ENCODE measurements around the gene ARAP1.

The ARAP1 gene

DNA sequence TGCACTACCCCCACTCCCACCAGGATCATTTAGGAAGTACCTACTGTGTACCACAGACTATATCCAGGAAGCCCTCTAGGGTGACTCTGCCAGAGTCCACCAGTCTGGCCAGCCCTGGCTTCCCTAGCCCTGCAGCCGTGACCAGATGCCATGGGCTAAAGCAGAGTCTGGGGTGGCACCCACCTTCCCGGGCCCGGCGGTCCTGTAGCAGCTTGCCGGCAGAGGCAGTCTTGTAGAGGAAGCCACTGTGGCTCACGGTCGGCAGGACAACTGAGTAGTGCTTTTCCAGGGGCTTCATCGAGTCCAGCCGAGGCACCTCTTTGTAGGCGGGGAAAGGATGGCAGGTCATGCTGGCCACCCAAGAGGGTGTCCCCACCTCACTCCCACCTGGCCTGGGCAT, 50.7 kb downstream of the ARAP1 start:
- TF ChIP-seq, protein P1, sequence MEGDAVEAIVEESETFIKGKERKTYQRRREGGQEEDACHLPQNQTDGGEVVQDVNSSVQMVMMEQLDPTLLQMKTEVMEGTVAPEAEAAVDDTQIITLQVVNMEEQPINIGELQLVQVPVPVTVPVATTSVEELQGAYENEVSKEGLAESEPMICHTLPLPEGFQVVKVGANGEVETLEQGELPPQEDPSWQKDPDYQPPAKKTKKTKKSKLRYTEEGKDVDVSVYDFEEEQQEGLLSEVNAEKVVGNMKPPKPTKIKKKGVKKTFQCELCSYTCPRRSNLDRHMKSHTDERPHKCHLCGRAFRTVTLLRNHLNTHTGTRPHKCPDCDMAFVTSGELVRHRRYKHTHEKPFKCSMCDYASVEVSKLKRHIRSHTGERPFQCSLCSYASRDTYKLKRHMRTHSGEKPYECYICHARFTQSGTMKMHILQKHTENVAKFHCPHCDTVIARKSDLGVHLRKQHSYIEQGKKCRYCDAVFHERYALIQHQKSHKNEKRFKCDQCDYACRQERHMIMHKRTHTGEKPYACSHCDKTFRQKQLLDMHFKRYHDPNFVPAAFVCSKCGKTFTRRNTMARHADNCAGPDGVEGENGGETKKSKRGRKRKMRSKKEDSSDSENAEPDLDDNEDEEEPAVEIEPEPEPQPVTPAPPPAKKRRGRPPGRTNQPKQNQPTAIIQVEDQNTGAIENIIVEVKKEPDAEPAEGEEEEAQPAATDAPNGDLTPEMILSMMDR (IDR thresholded peaks at IDR 0.05; ENCODE audit: insufficient read depth, missing control alignments) = no peak
- no peak for FAIRE-seq
- no peak for DNase-seq (ENCODE audit: insufficient read length, low spot score)

DNA sequence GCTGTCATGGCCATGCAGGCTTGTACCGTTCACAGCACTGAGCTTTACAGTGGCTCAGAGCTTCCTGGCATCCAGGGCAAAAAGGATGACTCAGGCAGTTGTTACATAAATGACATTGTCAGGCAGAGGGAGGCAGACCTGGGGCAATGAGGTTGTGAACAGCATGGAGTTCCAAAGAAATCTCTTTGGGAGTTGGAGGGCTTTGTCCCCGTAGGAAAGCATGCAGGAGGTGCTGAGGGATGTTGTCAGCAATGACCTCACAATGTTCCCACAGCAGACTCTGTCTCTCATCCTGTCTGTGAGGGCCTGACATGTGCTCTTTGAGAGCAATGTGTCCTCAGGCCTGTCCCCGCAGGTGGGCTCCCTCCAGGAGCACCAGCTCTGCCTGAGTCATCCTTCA, 52.1 kb downstream of the ARAP1 start:
- FAIRE-seq (no peak), DNase-seq (ENCODE audit: insufficient read length, low spot score) (no peak)
- TF ChIP-seq, protein P1 (IDR thresholded peaks at IDR 0.05; ENCODE audit: insufficient read depth, missing control alignments) = no peak

DNA sequence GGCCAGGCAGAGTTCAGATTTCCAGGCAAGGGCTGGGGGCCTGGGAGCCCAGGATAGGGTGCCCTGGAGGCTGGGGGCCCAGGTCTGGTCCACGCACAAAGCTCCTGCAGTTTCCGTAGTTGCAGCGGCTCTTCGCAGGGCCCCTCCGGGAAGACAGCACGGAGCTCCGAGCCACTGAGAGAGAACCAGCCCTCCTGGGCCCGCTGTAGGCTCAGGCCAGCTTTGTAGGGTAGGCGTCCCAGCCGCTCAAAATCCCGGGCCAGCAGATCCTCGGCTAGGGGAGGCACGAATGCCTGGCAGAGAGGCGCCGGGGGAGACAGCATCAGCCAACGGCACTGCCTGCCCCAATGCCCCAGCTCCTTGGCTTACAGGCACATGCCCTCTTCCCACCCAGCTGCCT, 54.4 kb downstream of the ARAP1 start:
- DNase-seq (ENCODE audit: insufficient read length, low spot score) (no peak), FAIRE-seq (no peak)
- TF ChIP-seq, protein P1 (IDR thresholded peaks at IDR 0.05; ENCODE audit: insufficient read depth, missing control alignments) = no peak

DNA sequence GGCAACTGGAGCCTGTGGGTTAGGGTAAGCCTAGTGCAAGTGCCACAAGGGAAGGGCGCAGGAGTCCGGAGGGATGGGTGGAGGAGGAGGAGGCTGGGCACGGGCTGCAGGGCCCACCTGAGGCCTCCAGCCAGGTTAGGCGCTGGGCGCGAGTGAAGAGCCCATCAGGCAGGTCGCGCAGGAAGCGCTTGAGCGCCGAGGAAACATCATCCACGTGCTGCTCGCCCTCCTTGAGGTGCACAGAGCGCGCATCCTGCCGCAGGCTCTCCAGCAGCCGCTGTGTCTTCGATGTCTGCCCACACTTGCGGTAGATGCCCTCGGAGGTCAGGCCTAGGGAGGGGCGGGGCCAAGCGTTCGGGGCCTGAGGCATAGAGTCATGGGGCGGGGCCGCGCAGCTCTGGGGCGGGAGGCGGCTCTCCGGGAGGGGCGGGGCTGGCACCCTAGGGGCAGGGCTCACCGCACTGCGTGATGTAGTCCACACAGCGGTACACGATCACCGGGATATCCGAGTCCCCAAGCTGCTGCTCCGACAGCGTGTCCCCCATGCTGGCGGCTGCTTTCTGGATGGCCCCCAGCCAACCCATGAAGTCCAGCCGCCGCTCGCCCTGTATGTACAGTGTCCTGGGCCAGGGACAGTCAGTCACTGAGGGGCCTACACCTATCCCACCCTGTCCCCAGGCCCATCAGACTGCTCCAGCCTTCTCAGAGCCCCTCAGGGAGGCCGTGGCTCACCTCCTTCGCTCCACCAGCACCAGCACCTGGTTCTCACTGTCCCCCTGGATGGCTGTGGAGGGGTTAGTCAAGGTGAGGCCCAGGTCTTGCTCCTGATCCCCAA, 55.1 kb downstream of the ARAP1 start:
- no peak for DNase-seq (ENCODE audit: insufficient read length, low spot score)
- no peak for FAIRE-seq
- TF ChIP-seq, protein P1 (IDR thresholded peaks at IDR 0.05; ENCODE audit: insufficient read depth, missing control alignments) = no peak

DNA sequence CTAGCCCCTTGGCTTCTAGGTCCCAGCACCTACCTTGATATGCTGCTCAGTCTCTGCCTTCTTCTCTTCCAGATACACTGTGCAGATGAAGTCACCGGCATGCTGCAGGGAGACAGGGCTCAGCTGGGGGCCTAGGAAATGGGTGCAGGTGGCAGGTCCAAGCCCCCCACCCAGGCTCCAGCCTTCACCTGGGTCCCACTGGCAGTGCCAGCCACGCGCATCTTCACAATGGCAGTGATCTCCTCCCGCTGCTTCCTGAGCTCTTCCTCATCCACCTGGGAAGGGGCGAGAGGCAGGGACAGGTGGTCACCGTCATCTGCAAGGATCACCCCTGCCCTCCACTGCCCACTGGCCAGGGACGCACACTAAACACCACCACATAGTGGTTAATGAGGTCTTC, 56.9 kb downstream of the ARAP1 start:
- TF ChIP-seq, protein P1 (IDR thresholded peaks at IDR 0.05; ENCODE audit: insufficient read depth, missing control alignments) = no peak
- no peak for FAIRE-seq
- DNase-seq (ENCODE audit: insufficient read length, low spot score) = no peak

DNA sequence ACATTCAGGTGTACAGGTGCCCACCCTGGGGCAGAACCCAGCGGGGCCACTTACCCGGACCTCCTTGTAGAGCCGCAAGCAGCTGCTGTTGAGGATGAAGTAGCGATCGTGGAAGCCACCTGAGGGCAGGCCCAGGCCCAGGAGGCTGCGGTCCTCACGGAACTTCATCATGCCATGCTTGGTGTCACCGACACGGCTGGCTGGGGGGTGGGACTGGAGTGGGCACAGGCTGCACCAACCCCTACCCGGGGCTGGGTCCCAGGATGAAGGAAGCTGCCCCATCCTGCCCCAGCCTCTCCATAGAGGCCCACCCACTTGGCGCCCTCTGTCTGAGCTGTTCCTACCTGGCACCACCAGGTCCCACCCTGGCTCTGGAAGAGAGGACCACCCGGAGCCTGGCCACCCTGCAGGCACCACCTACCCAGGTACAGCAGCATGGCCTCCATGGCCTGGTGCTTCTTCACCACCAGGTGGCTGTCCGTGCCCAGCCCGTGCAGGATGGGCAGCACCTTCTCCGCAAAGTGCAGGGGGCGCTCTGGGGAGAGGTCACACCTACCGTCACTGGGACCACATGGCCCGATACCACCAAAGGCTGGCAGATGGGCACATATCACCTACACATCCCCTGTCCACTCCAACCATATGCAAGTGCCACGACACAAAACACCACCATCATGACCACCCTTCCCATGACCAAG, 58.8 kb downstream of the ARAP1 start:
- DNase-seq (ENCODE audit: insufficient read length, low spot score) (no peak), FAIRE-seq (no peak)
- TF ChIP-seq, protein P1 (IDR thresholded peaks at IDR 0.05; ENCODE audit: insufficient read depth, missing control alignments) = no peak
